Stimulated activated CD8-positive, alpha-beta memory T cell treated with anti-CD3 and anti-CD28 coated beads, Interleukin-15, amount 100 ng/mL, for 4 hours (primary cell): ENCODE measurements around the gene RWDD4.

Experiments
- DNase-seq, 2 donors: peaks; one replicate each; pipeline ENCODE4 v3.0.0-alpha.2; 2020; ENCODE audit warnings: low read depth in 2 of 2

Gene RWDD4

DNA sequence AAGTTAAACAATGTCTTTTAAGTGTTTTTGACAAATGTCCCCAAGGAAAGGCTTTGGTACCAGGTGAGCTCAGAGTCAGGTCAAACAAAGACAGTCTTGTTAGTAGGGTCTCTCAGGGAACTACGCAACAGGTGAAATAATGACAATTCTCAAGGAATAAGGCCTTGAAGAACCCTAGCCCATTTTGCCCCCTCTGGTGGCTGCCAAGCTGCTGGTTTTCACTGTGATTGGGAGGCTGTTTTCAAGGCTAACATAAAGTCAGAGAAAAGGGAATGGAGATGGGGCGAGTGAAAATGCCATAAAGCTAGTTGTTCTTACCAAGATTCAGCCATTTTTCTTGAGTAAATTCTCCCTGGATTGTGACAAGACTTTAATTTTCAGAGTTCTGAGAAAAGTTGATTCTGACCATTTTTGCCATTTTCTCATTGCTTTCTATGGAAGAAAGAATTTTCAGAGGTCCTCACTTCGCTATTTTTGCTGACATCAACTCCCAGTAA, 58.7 kb downstream of the RWDD4 start:
- no peak for DNase-seq

DNA sequence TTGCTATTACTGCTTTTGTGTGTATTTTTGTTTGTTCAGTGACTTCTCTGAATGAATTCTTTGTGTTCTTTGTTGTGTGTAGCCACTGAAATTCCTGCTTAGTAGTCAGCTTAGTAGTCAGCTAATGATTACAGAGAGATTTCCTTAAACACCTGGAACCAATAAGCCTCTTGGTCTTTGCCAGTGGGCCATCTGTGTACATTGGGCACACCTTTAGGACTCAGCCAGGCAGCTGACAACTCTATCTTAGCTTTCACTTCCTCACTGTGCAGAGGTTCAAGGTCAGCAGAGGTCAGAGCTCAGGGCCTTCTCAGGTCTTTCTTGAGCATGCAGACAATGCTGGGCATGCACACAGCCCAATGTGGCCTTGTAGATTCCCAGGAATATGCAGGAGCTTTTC, 59.3 kb downstream of the RWDD4 start:
- DNase-seq, result no peak

DNA sequence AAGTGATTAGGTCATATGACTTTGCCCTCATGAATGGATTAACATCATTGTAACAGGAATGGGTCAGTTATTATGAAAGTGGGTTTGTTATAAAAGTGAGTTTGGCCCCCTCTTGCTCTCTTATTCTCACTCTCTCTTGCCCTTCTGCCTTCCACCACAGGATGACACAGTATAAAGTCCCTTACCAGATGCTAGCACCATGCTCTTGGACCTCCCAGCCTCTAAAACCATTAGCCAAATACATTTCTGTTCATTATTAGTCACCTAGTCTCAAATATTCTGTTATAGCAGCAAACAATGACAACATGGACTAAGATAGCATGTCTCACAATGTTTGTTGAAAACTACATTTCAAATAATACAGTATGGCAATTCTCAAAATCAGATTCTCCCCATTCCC, 59.7 kb downstream of the RWDD4 start:
- no peak for DNase-seq

DNA sequence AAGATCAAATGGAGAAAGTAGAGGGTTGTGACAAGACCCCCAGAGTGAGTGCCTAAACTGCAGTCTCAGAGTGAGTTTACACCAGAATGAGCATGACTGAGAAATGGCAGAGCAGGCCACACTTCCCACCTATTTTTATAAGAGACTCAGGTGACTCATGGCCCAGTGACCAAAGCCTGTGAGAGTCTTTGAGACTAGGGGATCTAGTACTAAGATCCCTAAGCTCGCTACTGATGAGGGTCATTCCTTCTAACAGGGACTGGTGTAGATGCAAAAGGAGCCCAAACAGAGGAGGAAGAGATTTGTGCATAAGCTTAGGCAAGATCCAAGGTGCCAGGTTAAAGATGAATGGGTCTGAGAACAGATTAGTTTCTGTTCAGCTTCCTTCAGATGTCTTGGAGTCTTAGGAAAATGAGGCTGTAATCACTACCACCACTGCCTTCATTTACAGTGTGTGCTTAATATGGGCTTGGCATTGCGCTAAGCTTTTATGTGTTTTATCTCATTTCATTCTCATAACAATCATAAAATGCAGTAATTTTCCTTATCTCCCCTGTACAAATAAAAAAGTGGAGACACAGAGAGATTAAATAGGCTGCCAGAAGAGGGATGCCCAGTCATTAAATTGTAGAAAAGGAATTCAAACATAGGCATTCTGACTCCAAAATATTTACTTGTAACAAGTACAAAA, 62.8 kb downstream of the RWDD4 start:
- DNase-seq, result no peak

DNA sequence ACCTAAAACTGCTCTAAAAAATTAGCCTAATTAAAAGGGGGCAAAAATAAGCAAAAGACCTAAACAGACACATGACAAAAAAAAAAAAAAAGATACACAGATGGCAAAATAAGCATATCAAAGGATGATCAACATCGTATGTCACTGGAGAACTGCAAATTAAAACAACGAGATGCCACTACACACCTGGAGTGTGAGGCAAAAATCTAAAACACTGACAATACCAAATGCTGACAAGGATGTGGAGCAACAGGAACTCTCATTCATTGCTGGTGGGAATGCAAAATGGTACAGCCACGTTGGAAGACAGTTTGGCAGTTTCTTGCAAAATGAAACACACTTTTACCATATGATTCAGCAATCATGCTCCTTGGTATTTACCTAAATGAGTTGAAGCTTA, 64.2 kb downstream of the RWDD4 start:
- no peak for DNase-seq

DNA sequence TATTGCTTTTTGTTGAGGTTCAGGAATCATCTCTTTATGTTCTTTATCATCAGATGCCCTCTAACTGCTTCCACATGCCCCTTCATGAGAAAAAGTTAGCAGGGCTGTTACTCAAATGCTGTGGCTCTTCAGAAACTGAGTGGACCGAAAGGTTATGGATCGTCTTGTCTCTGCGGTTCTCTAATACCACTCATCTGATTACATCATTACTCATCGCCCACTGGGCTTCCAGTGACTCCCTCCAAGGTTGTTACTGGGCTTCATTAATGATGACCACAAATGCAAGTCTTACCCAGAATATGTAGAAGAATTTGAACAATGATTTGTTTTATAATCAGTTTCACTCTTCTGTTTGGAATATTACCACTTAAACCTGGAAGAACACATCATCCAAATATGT, 67.7 kb downstream of the RWDD4 start:
- no peak for DNase-seq
